ENCODE results near the gene CASKIN1.
"Not testable (repeated sequence)": the region's sequence is repeated elsewhere in the genome, so short reads cannot be mapped to it uniquely, and the experiment has no call there.

Gene CASKIN1

DNA sequence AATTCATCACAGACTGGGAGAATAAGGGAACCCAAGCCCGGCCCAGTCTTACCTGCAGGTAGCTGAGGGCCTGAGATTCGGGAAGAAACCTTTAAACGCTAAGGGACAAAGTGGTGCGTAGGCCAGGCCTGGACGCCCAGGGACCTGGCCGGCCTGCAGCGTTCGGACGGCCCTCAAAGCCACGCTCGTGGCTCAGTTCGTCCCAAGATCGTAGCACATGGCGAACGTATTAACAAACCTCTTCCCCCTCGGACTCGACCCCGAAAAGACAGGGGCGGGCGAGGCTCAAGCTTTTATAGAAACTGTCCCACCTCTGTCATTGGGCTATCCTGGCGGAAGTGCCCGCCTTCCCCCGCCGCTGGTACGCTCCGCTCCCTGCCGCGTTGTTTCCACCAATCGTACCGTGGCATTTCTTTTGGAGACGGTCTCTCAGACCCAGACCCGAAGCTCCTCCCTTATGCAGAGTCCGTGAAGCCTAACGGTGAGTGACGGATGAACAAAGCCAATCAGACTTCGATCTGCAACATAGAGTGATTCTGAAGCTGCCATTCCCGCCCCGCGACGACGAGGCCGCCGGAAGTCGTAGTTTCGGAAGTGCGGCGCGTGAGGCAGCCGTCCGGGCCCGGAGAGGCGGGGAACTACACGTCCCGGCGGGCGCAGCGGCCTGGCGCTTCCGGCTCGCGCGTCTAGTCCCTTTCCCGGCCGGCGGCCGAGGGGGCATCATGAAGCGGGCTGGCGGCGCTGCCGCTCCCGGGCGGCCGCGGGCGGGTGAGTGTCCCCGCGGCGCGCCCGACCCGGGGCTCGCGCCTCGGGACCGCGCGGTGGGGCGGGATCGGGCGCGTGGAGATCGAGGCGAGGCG is 41.1 kb downstream of the CASKIN1 start, which contains the start of gene TRAF7:
Gene TRAF7 (plus strand): TSS at position 692 of the 860 bp plus-strand sequence. CDS start 8,139 bp downstream, outside the sequence.
- DNase-seq: peak; percentile 99 to 100

DNA sequence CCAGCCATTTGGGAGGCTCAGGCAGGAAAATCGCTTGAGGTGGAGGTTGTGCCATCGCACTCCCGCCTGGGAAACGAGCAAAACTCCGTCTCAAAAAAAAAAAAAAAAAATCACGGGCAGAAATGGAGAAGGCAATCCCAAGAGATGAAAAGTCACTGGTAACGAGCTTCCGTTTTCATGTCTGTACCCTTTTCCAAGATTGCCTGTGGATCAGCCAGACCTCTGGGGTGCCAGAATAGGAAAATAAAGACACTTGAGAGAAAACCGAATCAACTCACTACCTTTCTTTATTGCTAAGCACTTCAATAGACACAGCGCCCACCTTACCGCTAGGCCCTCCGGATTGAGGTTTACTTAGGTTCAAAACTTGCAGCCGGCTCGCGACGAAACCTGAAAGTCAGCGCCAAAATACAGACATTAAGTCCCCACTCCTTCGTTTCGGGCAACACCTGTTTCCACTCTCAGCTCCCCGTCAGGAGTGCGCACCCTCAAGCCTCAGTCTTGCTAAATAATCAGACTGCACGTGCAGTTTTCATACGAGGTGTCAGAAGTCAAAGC is 41.8 kb downstream of the CASKIN1 start:
- no peak for DNase-seq

DNA sequence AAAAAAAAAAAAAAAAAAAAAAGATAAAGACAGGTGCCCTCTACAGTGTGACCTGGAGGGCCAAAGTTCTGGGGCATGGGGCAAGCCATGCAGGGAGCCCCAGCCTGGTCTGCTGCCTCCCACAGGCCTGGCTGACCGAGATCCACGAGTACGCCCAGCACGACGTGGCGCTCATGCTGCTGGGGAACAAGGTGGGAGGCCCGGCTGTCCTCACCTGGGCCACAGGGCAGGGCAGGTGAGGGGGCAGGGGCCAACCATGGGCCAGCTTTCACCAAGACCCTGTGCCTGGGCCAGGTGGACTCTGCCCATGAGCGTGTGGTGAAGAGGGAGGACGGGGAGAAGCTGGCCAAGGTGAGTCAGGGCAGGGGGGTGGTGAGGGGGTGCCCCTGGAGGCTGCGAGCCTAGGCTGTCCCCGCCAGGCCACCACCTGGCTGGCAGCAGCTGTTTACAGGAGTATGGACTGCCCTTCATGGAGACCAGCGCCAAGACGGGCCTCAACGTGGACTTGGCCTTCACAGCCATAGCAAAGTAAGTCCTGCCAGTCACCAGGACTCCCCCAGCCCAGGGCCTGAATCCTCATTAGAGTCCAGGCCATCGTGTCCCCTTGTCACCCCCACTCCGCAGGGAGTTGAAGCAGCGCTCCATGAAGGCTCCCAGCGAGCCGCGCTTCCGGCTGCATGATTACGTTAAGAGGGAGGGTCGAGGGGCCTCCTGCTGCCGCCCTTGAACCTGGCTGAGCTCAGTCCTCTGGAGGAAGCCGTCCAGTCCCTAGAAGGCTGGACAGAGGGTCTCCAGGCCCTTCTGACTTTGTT is 43.5 kb downstream of the CASKIN1 start:
- no peak for DNase-seq

DNA sequence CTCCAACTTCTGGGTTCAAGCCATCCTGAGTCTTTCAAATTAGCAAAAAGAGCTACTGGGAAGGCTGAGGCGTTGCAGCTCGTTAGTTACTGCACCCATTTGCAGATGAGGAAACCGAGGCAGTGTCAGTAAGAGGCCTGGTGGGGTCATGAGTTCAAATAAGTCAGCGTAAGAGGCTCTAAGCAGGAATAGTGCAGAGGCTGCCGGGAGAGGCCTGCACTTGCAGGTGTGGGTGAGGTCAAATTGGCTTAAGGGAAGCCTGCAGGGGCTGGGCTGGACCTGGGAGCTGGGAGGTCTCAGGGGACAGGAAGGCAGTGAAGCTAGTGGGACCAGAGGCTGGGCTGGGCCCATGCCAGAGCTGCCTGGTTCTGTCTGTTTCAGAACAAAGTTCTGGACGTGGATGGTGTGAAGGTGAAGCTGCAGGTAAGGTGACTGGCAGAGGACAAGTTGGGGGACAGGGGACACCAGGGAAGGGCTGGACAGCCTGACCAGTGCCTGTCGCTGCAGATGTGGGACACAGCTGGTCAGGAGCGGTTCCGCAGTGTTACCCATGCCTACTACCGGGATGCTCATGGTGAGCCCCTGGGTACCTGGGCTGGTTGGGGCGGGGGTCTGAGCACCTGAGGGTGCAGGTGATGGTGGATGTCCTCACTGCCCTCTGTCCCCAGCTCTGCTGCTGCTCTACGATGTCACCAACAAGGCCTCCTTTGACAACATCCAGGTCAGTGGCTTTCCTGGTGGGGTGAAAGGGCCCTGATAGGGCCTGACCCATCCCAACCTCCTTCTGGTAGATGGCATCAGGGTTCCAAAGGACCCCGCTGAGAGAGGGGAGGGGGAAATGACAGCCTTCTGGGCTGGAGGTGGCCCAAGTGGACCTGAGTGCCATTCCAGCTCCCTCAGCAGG is 45.0 kb downstream of the CASKIN1 start:
- DNase-seq: no peak

DNA sequence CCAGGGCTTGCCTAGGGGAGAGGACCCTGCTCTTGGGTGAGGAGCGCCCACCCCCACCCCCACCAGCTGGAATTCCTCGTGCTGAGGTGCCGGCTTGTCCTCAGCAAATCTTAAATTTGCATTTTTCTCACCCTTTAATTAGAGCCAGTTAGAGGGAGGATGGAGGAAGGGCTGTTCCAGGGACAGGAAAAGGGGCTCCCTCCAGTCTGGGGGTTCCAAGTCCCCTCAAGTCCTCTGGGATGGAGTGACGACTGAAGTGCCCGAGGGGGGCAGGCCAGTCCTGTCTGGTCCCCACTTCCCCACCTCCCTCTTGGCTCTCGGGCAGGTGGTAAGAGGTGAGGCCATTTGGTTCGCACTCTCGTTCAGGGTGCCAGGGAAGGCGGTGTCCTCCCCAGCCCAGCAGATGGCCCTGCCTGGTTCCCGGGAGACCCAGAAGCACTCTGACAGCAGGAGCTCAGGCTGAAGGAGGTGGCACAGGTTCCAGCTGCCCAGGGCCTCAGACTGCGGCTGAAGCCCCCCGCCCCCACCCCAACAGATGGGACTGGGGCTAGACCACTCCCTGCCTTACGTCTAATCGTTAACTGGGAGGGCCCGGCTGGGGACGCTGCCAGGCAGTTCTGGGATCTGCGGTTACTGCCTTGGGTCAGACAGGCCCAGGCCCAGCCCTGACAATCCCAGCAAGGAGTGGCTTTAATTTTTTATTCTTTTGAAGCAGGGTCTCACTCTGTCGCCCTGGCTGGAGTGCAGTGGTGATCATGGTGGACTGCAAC is 45.8 kb downstream of the CASKIN1 start:
- DNase-seq: no peak

DNA sequence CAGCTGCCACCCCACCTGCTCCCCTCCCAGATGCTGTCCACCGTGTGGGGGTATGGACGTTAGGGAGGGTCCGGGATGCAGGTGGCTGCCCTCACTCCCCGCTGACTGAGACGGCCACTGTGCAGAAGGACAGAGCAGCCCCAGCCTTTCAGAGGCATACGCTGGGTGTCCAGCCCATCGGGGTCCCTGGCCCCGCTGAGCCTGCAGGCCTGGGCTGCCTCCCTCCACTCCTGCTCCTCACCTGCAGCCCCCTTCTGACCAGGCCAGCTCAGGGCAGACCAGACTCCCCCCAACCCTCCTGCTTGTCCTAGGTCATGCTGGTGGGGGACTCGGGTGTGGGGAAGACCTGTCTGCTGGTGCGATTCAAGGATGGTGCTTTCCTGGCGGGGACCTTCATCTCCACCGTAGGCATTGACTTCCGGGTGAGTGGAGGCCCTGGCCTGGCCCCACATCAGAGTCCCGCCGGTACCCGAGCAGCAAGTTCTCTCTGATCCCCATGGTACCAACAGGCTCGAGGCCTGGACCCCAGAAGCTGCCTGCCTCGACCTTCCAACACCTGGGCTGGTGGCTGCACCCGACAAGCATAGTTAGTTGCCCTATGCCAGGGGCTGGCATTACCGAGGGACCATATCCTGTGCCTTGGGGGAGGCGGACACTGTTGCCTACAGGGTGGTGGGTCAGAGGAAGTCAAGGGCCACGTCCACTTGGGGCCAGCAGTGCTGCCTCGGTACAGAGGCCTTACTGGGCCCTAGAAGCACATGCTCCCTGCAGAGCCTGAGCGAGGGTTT is 46.6 kb downstream of the CASKIN1 start:
- no peak for DNase-seq

DNA sequence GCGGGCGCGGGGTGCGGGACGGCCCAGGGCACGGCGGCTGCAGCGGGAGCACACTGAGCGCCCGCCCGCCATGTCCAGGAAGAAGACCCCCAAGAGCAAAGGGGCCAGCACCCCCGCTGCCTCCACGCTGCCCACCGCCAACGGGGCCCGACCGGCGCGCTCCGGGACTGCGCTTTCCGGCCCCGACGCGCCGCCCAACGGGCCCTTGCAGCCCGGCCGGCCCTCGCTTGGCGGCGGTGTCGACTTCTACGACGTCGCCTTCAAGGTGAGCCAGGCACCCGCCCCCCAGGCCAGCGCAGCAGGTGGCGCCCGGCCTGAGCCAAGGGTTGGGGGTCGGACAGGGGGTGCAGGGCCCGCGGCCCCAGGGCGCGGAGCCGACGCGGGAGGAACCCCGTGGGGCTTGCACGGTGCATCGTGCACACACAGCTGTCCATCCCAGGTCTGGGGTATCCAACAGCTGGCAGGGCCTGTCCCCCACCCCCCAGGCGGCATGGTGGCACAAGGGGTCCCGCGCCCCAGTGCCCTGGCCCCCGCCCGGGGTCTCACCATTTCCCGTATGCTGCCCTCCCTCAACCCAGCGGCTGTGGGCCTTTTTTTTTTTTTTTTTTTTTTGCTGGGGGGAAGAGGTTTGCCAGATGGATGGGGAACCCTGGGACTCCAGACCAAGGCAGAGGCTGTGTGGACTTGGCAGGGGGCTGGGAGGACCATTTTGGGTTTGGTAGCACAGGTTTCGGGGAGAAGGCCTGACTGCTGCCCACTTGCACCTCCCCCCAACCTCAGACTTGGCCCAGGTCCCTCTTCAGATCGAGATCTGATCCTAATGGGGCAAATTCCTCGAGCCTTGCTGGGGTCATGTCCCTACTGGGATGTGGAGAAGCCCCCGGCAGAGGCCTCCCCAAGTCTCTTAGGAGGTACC is 47.4 kb downstream of the CASKIN1 start:
- no peak for DNase-seq

DNA sequence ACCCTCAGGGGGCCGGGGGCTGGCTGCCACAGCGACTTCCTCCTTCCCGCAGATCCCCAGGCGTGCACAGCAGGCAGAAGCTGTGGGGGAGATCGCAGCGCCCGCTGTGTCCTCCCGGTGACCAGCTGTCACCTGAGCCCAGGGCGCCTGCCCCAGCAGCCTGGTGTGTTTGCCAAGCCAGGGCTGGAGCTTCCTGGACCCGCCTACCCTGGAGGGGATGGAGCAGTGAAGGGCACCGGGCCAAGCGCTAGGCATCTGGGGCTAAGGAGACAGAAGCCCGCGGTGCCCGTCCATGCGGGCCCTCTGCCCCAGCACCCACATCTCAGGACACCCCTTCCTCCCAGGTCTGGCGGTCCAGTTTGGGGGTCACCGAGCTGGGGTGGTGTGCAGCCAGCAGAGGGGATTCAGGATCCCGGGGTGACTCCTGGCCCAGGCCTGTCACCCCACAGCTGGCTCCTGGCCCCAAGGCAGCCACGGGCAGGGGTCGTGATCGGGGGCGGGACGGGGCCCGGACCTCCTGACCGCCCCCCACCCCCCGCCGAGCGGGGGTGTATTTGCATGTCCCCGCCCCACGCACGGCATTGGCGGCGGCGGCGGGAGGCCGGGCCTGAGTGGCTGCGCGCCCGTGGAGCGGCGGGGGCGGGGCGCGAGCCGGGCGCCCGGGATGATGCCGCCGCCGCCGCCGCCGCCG is 48.3 kb downstream of the CASKIN1 start, which contains the start of gene RAB26:
Gene RAB26 (plus strand): TSS at position 645 of the 691 bp plus-strand sequence. CDS start 159 bp downstream, outside the sequence.
- peak; percentile 59 for DNase-seq

DNA sequence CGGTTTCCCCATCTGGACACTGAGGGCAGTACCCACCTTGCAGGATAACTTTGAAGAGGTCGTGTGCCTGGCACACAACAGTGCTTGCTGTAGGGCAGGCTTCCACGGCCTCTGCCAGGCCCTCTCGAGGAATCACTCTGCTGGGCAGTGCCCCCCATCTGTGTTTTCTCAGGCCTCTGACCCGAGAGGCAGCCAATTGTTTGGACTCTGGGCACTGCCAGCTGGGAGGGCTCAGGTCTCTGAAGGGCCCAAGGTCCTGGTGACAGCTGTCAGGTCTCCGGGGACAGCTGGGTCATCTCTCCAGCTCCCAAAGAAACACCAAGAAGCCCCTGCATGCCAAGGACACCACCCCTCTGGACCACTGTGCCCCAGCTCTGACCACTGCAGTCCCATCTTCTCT is 49.0 kb downstream of the CASKIN1 start:
- DNase-seq: no peak

DNA sequence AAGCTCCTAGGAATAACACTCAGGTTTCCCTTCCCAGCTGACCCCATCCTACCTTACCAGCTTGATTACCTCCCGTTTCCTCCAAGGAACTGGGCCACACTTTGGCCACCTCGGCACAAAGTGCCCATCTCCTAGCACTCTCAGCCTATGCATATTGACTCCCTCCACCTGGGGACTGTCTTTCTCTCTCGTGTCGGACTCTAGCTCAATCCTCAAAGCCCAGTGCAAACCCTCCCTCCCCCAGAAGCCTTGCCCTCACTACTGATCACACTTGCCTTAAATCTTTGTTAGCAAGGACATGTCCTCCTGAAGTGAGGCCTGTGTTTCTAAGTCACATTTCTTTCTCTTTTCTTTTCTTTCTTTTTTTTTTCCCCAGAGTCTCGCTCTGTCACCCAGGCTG is 50.6 kb downstream of the CASKIN1 start:
- no peak for DNase-seq

DNA sequence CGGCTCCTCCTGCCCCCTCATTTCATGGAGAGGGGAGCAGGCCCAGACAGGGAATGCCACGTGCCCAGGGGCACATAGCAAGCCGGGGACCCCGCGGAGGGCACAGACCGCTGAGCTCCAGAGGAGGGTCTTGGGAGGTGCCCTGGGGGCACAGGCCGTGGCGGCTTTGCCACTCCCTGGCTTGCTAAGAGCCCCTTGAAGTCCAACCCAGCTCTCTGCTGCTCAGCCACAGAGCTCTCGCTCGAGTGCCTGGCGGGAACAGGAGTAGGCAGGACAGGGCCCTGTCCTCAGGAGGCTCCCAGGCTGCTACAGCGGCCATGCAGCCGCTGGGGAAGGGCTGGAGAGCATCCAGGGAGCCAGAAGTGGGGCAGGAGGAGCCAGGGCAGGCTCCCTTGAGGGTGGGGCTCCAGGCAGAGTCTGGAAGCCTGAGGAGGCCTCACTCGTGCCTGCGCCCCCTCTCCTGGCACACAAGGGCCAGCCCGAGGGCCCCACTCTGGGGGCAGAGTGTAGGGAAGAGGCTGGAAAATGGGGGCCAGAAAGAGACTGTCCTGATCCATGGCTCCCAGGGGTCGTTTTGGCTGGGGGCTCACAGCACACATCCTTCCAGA is 52.4 kb downstream of the CASKIN1 start:
- no peak for DNase-seq

DNA sequence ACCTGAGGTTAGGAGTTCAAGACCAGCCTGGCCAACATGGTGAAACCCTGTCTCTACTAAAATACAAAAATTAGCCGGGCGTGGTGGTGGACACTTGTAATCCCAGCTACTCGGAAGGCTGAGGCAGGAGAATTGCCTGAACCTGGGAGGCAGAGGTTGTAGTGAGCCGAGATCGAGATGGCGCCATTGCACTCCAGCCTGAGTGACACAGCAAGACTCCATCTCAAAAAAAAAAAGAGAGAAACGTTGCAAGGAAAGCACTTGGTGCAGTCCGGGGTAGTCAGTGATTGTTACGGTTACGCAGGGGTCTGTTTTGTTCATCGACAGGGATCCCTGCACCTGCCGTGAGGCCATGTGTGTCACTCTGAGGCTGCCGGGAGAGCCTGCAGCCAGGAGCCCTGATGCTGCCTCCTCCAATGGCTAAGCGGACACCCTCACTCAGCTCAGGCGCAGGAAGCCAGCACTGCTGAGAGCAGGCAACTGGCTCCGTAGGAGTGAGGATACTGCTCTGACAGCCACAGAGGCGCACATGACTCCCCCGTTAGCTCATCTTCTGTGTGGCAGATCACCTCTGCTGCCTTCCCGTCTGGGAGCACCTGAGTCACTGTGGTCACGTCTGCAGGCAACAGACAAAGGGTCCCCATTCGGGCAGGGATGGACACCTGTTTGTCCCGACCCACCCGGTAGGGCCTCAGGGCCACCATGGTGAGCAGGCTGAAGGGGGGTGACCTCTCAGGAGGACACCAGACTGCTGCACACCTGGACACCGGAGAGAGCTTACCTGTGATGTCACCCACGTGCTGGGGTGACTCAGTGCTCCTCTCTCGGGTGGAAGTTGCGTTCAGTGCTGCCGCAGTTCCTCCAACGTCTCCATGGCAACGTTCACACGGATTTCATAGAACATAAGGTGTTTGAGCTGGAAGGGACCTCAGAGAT is 53.2 kb downstream of the CASKIN1 start:
- DNase-seq: no peak

DNA sequence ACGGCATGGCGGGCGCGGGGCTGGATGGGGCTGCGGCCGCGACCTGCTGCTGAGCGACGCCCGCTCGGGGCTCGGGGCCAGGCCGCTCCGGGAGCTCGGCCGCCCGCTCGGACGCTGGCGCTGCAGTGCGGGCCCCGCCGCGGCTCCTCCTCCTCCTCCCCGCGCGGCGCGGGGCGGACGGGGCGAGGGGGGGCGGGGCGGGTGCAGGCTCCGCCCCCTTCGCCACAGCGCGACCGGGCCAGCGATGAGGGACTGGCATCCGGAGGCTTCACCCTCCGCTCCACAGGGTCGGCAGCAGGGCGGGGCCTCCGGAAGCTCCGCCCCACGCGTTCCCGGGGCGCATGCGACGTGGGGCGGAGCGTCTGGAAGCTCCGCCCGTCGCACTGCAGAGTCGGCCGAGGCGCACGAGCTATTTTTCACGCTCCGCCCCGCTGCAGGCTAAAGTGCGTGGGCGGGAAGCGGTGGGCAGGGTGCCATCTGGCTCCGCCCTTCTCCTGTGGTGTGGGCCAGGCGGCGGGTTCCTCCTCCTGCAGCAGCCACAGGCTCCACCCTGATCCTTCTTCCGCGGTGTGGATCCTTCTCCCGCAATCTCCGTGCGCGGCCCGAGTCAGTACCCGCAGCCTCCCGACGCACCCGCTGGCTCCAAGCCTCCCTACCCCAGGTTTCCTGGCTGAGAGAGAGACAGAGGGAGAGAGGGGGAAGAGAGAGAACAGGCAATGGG is 60.5 kb downstream of the CASKIN1 start, which contains the start of gene PKD1:
Gene PKD1 (minus strand): TSS at position 129 of the 721 bp plus-strand sequence. CDS start 209 bp downstream, outside the sequence.
- DNase-seq: peak; percentile 99

DNA sequence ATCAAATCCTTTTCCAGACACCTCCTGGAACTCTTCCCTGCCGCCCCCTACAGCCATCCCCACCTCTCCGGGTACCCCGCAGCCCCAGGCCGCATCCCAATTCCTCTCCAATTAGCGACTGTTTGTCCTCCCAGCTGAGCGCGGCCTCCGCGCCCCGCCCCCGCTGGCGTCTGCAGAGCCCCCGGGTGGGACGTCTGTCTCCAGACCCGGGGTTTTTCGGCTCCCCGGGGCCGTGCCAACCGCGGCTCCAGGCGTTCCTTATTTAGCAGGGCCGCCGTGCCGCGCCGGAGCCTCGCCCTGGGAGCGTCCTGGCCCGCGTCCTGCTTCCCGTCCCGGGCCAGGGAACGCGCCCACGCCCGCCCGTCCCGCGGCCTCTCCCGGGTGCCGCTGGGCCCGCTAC is 61.3 kb downstream of the CASKIN1 start:
- not testable (repeated sequence) for DNase-seq

DNA sequence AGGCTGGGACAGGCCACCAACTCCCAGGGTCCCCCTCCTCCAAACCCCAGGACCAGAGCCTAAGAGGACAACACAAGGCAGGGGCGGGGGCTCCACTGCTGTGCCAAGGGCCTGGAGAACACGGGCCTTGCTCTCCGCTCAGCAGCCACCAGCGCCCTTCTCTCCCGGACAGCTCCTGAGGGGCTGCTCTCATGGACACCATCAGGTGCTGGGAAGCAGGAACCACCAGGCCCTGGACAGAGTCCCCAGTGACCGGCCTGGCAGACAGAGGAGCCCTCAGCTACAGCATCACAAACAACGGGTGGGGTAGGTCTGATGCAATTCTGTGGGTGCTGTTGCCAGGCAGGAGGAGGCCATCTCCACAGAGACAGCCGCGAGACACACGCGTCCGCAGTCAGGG is 62.6 kb downstream of the CASKIN1 start:
- not testable (repeated sequence) for DNase-seq

DNA sequence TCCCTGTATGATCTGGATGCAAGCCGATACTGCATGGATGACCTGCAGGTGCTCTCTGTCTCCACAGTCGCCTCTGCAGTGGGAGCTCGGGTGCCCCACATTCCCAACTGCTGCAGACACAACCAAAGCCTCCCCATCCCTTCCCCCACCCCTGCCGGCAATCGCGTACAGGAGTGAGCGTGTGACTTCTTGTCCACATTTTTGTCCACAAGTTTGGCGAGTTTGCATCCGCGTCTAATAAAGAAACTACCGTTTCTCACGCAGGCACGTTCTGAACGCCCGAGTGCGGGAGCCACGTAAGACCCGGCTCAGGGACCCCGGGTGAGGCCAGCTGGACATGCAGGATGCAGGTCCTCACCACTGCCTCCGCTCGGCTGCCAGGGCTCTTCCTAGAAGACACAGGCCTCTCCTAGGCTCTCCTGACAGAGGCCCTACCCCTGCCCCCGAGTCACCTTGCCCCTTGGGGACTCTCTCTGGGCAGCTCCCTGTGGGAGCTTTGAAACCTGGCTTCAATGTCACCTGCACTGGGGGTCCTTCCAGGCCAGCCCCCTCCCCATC is 66.4 kb downstream of the CASKIN1 start:
- DNase-seq: not testable (repeated sequence)
